A549 (cell line): ENCODE results near the gene FTH1. TPM values are rescaled to one million over a fixed set of nuclear protein-coding genes. Genes with fewer than 3 reads are reported as not detected.

Experiments used
- ATOH8 ChIP-seq: fragments of 250-450 bp; sonication (Bioruptor Pico); IDR thresholded peaks from 2 replicates; pipeline ENCODE4 v1.5.0; 2020; ENCODE audit warnings: low read depth, mild to moderate bottlenecking, moderate library complexity
- BCL3 ChIP-seq: fragments of >200 bp; sonication (Bioruptor Twin); formaldehyde crosslinking; IDR thresholded peaks from 3 replicates; pipeline ENCODE4 v1.6.1; 2016
- BHLHE40 ChIP-seq: IDR thresholded peaks from 2 replicates; pipeline ENCODE4 v1.6.1; 2012; ENCODE audit warnings: low read depth, low read length, inconsistent platforms
- CHD2 ChIP-seq: fragments of 150-350 bp; IDR thresholded peaks from 2 replicates; pipeline ENCODE4 v1.6.1; 2014; ENCODE audit warnings: low read length; ENCODE audit not compliant: partially characterized antibody
- CTCF ChIP-seq: fragments of >200 bp; sonication (Bioruptor Twin); formaldehyde crosslinking; IDR thresholded peaks from 3 replicates; pipeline ENCODE4 v1.5.1; 2016
- E2F6 ChIP-seq: IDR thresholded peaks from 2 replicates; pipeline ENCODE4 v1.6.1; 2012; ENCODE audit warnings: low read depth, borderline replicate concordance
- EHMT2 ChIP-seq: fragments of 200-600 bp; sonication (generic); IDR thresholded peaks from 2 replicates; pipeline ENCODE4 v1.6.1; 2016; ENCODE audit warnings: antibody characterized with exemption, low read depth, mild to moderate bottlenecking, moderate library complexity
- ELK1 ChIP-seq: fragments of 150-350 bp; IDR thresholded peaks from 2 replicates; pipeline ENCODE4 v1.6.1; 2014; ENCODE audit warnings: low read depth, mild to moderate bottlenecking, low read length
- FOXS1 ChIP-seq: fragments of 250-450 bp; sonication (Bioruptor Pico); IDR thresholded peaks from 2 replicates; pipeline ENCODE4 v1.5.0; 2020; ENCODE audit warnings: mild to moderate bottlenecking, moderate library complexity
- GATA3 ChIP-seq: IDR thresholded peaks from 2 replicates; pipeline ENCODE4 v1.6.1; 2012; ENCODE audit warnings: borderline replicate concordance
- HMGXB4 ChIP-seq: fragments of 250-450 bp; sonication (Bioruptor Pico); IDR thresholded peaks from 2 replicates; pipeline ENCODE4 v1.5.0; 2021; ENCODE audit warnings: mild to moderate bottlenecking, moderate library complexity, borderline replicate concordance
- HOXA7 ChIP-seq: fragments of 250-450 bp; sonication (Bioruptor Pico); IDR thresholded peaks from 2 replicates; pipeline ENCODE4 v1.5.0; 2020; ENCODE audit warnings: mild to moderate bottlenecking, moderate library complexity
- HOXB13 ChIP-seq: fragments of 250-450 bp; sonication (Bioruptor Pico); IDR thresholded peaks from 2 replicates; pipeline ENCODE4 v1.5.0; 2020; ENCODE audit warnings: low read depth, mild to moderate bottlenecking, moderate library complexity
- HOXB5 ChIP-seq: fragments of 250-450 bp; sonication (Bioruptor Pico); IDR thresholded peaks from 2 replicates; pipeline ENCODE4 v1.5.0; 2020; ENCODE audit warnings: mild to moderate bottlenecking, moderate library complexity
- KDM5A ChIP-seq: fragments of 200-600 bp; sonication (generic); IDR thresholded peaks from 2 replicates; pipeline ENCODE4 v1.6.1; 2016; ENCODE audit warnings: antibody characterized with exemption, mild to moderate bottlenecking
- MAX ChIP-seq: IDR thresholded peaks from 2 replicates; pipeline ENCODE4 v1.6.1; 2012
- NR3C1 ChIP-seq: fragments of >200 bp; sonication (Bioruptor Twin); formaldehyde crosslinking; IDR thresholded peaks from 3 replicates; pipeline ENCODE4 v1.6.1; 2017
- POLR2AphosphoS2 ChIP-seq: conservative IDR thresholded peaks from 2 replicates; pipeline ENCODE4 v1.6.1; 2012; ENCODE audit warnings: low read length, improper control_type of control experiment, inconsistent platforms
- RAD21 ChIP-seq, 2 experiments: fragments of >200 bp in 1 of 2; sonication (Bioruptor Twin) in 1 of 2; formaldehyde crosslinking in 1 of 2; IDR thresholded peaks in 1 of 2; conservative IDR thresholded peaks in 1 of 2; 2 replicates in 1 of 2; 3 replicates in 1 of 2; pipeline ENCODE4 v1.6.1; 2012 to 2018; ENCODE audit warnings: inconsistent platforms in 1 of 2
- RCOR1 ChIP-seq: fragments of 150-350 bp; IDR thresholded peaks from 2 replicates; pipeline ENCODE4 v1.6.1; 2014; ENCODE audit warnings: antibody characterized with exemption, low read length, low read depth
- SREBF2 ChIP-seq: fragments of 450-650 bp; IDR thresholded peaks from 2 replicates; pipeline ENCODE4 v1.6.1; 2014; ENCODE audit warnings: mild to moderate bottlenecking, moderate library complexity
- TP53 ChIP-seq: fragments of 250-450 bp; sonication (Bioruptor Pico); IDR thresholded peaks from 2 replicates; pipeline ENCODE4 v1.5.0; 2021; ENCODE audit warnings: mild to moderate bottlenecking, moderate library complexity
- USF2 ChIP-seq: fragments of 450-650 bp; IDR thresholded peaks from 2 replicates; pipeline ENCODE4 v1.6.1; 2014; ENCODE audit warnings: antibody characterized with exemption
- ZC3H11A ChIP-seq: fragments of 450-650 bp; IDR thresholded peaks from 2 replicates; pipeline ENCODE4 v1.6.1; 2014; ENCODE audit warnings: antibody characterized with exemption, mild to moderate bottlenecking
- ZNF302 ChIP-seq: fragments of 250-450 bp; sonication (Bioruptor Pico); IDR thresholded peaks from 2 replicates; pipeline ENCODE4 v1.9.0; 2021; ENCODE audit warnings: inconsistent platforms, mild to moderate bottlenecking, moderate library complexity
- ZSCAN20 ChIP-seq: fragments of 250-450 bp; sonication (Bioruptor Pico); IDR thresholded peaks from 2 replicates; pipeline ENCODE4 v1.8.0; 2022; ENCODE audit warnings: mild to moderate bottlenecking, moderate library complexity
- polyA plus RNA-seq, 4 experiments: library from polyadenylated mRNA; depleted of rRNA in 3 of 4; stranded (reverse); fragments of >200 nt; fragmentation: RNase III in 1 of 4; extraction: RNeasy Plus Mini Kit Qiagen cat#74134 plus additional on column Dnase treatment in 1 of 4; gene quantifications; 2 replicates in 3 of 4; 3 replicates in 1 of 4; pipeline ENCODE4 v1.2.3, GENCODE V29; 2011 to 2017

Gene FTH1
- polyA plus RNA-seq, 2 of the 4 experiments (the other 2 are of a cell fraction) = 2,791 to 13,747 TPM

- TF ChIP-seq USF2 (no peak), RCOR1 (no peak), TP53 (no peak), HOXA7 (CRISPR knock-in tag) (no peak), E2F6 (peak; percentile 40; the same call in 1 of the 2 replicates), GATA3 (no peak), ZNF302 (CRISPR knock-in tag) (no peak), HMGXB4 (no peak), SREBF2 (no peak), POLR2AphosphoS2 (no peak), ZSCAN20 (CRISPR knock-in tag) (no peak), MAX (peak; percentile 75), KDM5A (no peak), BHLHE40 (peak; percentile 47; the same call in 1 of the 2 replicates), HOXB13 (CRISPR knock-in tag) (no peak), ATOH8 (CRISPR knock-in tag) (no peak), ELK1 (no peak), CHD2 (no peak), CTCF (no peak), FOXS1 (CRISPR knock-in tag) (no peak), RAD21 (conservative IDR thresholded peaks at IDR 0.05 in 1 of 2, IDR thresholded peaks at IDR 0.05 in 1 of 2) (no peak), BCL3 (no peak), NR3C1 (no peak), HOXB5 (CRISPR knock-in tag) (0 out of 2 replicates have a peak, but pooled peaks have one; percentile 42), ZC3H11A (no peak), EHMT2 (no peak)
Measured at GRCh38 chr11:61917334-61918109, 49.9 kb downstream of the FTH1 start, which contains the start of gene RAB3IL1 (continued).
